GM18505 (cell line): ENCODE measurements around the gene SPN.
"Not testable (repeated sequence)": the region's sequence is repeated elsewhere in the genome, so short reads cannot be mapped to it uniquely, and the experiment has no call there.

Experiments used
- ATAC-seq: cut with Tn5 transposase; IDR thresholded peaks from one replicate; pipeline ENCODE4 v1.9.1; 2021; ENCODE audit not compliant: unreplicated experiment
- POLR2A ChIP-seq: IDR thresholded peaks from 4 replicates; pipeline ENCODE4 v1.6.1; 2011; ENCODE audit warnings: borderline replicate concordance; ENCODE audit not compliant: insufficient read depth, insufficient read length; ENCODE audit errors: extremely low read depth

Gene SPN

GRCh38 chr16:29683543-29684090 lies 20.6 kb downstream of the SPN start:
- TF ChIP-seq POLR2A, result no peak
- no peak for ATAC-seq

GRCh38 chr16:29684679-29685078 lies 21.6 kb downstream of the SPN start:
- no peak for TF ChIP-seq POLR2A
- ATAC-seq, result no peak

GRCh38 chr16:29686740-29687332 lies 23.8 kb downstream of the SPN start:
- TF ChIP-seq POLR2A, result no peak
- no peak for ATAC-seq

GRCh38 chr16:29687755-29688154 lies 24.7 kb downstream of the SPN start:
- TF ChIP-seq POLR2A, result no peak
- no peak for ATAC-seq

GRCh38 chr16:29688172-29688571 lies 25.1 kb downstream of the SPN start:
- no peak for TF ChIP-seq POLR2A
- no peak for ATAC-seq

GRCh38 chr16:29689490-29690351 lies 26.7 kb downstream of the SPN start:
- not testable (repeated sequence) for ATAC-seq

GRCh38 chr16:29692606-29693005 lies 29.6 kb downstream of the SPN start:
- not testable (repeated sequence) for ATAC-seq

- no peak for TF ChIP-seq POLR2A
- ATAC-seq, result no peak
These were observed 31.5 kb downstream of the SPN start for GRCh38 chr16:29694384-29695195.

- ATAC-seq, result not testable (repeated sequence)
These were observed 32.6 kb downstream of the SPN start for GRCh38 chr16:29695675-29696074.

- ATAC-seq, result no peak
- TF ChIP-seq POLR2A, result no peak
These were observed 33.9 kb downstream of the SPN start for GRCh38 chr16:29696881-29697331.

GRCh38 chr16:29697391-29697790 lies 34.3 kb downstream of the SPN start:
- ATAC-seq, result no peak

GRCh38 chr16:29698042-29698441 lies 35.0 kb downstream of the SPN start:
- no peak for ATAC-seq
- TF ChIP-seq POLR2A, result no peak

More at GRCh38 chr16:29697391-29697790, 34.3 kb downstream of the SPN start:
- TF ChIP-seq POLR2A, result no peak

GRCh38 chr16:29698484-29699323 lies 35.7 kb downstream of the SPN start:
- no peak for ATAC-seq
- no peak for TF ChIP-seq POLR2A
